GM18868 (cell line): ENCODE results near the gene EPB41L1.

Experiments used
- ATAC-seq: cut with Tn5 transposase; IDR thresholded peaks from one replicate; pipeline ENCODE4 v1.9.1; 2021; ENCODE audit warnings: mild to moderate bottlenecking, moderate library complexity; ENCODE audit not compliant: unreplicated experiment

Gene EPB41L1

GRCh38 chr20:36218380-36219064, 64.0 kb downstream of the EPB41L1 start:
- no peak for ATAC-seq

DNA sequence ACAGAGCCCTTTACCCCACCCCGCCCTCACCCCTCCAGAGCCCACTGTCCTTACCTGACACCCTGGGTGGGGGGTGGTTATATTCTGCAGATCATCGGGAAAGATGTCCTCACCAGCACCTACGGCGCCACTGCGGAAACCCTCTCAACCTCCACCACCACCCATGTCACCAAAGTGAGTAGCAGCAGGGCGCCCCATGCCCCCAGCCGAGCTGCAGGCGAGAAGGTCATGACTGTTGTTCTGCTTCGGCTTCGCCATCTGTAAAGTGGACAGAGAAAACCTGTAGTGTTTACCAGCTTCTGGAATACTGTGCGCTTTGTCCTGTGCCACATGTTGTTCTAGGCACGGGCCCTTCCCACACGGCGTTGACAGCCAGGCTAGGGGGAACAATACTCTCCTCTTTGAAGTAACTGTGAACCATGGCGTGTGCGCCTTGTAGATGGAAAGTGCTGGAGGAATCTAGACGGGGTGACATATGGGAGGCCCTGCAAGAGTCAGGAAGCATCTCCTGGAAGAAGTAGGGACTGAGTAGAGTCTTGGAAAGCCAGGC, 65.2 kb downstream of the EPB41L1 start:
- no peak for ATAC-seq

GRCh38 chr20:36225666-36226065, 71.1 kb downstream of the EPB41L1 start:
- no peak for ATAC-seq

- no peak for ATAC-seq
Measured at GRCh38 chr20:36228770-36229169, 74.2 kb downstream of the EPB41L1 start.

DNA sequence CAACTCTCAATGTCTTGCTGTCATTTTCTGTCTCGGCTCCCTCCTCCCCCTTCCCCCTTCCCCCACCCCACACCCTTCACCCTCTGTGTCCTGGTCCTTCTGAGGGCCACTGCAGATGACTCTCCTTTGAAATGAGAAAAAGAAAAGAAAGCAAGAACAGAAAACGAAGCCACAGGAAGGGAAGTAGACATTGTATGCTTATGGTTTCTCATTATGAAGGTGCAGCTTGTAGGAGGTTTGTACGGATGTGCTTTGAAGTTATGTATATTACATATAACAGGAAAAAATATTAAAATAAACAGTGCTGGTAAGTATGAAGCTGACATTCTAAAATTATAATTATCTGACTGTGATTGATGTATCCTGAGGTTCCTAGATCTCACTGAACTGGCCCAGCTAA, 75.5 kb downstream of the EPB41L1 start:
- ATAC-seq = no peak

DNA sequence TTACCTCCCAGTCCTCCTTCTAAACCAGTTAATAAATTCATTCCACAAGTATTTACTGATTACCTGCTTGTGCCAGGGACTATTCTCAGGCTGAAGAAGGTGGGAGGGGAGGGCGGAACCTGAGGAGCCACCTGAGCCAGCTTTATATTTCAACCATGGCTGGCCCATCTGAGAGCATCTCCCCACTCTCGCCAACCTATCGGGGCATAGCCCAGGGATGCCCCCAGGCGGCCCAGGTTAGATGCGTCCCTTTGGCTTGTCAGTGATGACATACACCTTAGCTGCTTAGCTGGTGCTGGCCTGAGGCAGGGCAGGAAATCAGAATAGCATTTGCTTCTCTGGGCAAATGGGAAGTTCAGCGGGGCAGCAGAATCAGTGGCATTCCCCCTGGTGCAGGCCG, 76.8 kb downstream of the EPB41L1 start:
- no peak for ATAC-seq

DNA sequence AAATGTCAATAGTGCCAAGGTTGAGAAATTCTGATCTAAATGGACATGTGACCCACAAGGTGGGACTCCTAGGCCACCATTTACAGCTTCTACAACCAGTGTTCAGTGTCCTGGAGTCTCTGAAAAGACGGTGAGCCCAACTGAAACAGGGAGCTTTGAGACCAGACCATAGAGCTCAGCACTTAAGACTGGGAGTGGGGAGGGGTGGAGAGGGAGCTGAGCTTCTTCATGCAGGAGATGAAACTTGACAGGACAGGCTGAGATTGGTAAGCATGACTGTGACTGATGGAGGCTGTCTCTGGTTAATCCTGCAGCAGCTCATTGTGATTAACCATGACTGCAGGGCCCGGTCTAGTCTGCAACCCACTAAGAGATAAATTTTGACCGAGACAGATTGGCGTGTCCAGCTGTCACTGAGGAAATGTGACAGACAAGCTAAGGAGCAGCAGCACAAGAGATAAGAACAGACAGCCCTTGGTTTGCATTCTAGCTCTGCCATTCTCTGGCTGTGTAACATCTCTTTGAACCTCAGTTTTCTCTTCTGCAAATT, 80.3 kb downstream of the EPB41L1 start:
- no peak for ATAC-seq

GRCh38 chr20:36235892-36236785, 81.6 kb downstream of the EPB41L1 start, which contains the start of gene AAR2:
Gene AAR2 (plus strand): TSS chr20:36236478. CDS start chr20:36239869, 3,391 bp downstream.
- ATAC-seq = peak; percentile 74

GRCh38 chr20:36236786-36237121, 82.2 kb downstream of the EPB41L1 start:
- ATAC-seq = no peak

- no peak for ATAC-seq
Measured at GRCh38 chr20:36237477-36237876, 82.9 kb downstream of the EPB41L1 start.

DNA sequence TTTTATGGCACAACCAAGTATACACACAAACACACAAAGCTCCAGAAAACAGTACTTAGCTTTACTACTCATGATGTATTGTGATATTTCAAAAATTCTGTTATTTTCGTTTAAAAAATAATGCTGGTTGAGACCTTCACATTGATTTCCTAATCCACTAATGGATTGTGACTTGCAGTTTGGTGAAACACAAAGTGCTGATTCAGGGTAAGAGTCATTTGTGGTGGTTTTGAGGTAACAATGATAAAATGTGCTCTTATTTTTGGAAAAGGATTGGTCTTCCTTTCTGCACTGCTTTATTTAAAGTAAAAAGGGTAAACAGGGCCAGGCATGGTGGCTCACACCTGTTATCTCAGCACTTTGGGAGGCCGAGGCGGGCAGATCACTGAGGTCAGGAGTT, 83.6 kb downstream of the EPB41L1 start:
- no peak for ATAC-seq

GRCh38 chr20:36238760-36239159, 84.2 kb downstream of the EPB41L1 start:
- ATAC-seq = no peak

GRCh38 chr20:36240076-36240475, 85.5 kb downstream of the EPB41L1 start:
- no peak for ATAC-seq

DNA sequence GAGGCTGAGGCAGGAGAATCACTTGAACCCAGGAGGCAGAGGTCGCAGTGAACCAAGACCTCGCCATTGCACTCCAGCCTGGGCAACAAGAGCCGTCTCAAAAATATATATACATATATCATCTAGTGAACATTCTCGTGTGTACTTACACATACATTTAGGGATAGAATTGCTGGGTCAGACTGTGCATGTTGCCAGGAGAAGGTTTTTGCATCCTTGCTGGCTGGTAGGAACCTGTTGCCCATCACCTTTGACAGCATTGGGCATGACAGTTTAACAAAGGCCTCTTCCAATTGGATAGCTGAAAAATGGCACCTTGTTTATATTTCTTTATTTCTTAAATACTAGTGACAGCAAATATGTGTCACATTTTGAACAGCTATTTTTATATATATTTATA, 87.1 kb downstream of the EPB41L1 start:
- no peak for ATAC-seq

DNA sequence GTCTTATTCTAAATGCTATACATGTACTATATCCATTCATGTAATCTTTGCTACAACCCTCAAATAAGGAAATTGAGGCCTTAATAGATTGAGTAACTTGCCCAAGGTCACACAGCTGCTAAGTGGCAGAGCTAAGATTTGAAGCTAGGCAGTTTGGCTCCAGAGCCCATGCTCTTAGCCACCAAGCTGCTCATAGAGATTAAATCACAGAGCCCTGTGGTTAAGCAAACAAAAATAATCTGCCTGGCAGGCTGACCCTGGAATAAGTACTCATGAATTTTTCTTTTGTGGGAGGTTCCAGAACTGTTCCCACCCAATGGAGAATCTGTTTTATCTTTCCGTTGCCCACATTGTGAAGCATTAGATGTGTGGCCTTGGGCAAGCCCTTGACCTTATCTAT, 89.2 kb downstream of the EPB41L1 start:
- ATAC-seq = no peak

- no peak for ATAC-seq
Measured at GRCh38 chr20:36246401-36246800, 91.9 kb downstream of the EPB41L1 start.

- no peak for ATAC-seq
Measured at GRCh38 chr20:36248836-36249235, 94.3 kb downstream of the EPB41L1 start.

GRCh38 chr20:36249450-36249849, 94.9 kb downstream of the EPB41L1 start:
- no peak for ATAC-seq

GRCh38 chr20:36251426-36251825, 96.9 kb downstream of the EPB41L1 start:
- ATAC-seq = no peak

- no peak for ATAC-seq
Measured at GRCh38 chr20:36252511-36252910, 98.0 kb downstream of the EPB41L1 start.

DNA sequence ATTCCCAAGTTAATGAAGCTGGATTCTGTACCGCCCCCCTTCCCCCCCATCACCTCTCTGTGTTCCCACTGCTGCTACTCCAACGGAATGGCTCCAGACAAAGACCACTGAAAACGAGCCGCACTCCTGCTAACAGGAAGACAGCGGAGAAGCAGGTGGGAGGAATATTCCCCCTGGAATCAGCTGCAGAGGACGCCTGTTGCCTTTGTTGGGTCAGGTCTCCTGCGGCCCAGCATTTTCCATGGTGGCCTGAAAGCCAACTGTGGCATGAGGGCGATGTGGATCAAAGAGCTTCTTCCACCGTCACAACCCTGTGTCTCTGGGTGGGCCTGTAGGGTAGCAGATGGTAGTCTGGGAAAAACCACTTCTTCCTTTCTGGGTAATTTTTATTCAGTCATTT, 98.5 kb downstream of the EPB41L1 start:
- ATAC-seq = no peak

DNA sequence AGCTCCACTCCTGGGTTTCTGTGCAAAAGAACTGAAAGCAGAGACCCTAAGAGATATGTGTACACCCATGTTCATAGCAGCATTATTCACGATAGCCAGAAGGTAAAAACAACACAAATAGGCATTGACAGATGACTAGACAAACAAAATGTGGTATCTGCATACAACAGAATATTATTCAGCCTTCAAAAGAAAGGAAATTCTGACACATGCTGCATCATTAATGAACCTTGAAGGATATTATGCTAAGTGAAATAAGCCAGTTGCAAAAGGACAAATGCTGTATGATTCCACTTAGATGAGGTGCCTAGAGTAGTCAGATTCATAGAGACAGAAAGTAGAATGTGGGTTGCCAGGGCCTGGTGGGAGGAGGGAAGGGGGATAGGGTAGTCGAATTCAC, 99.5 kb downstream of the EPB41L1 start:
- no peak for ATAC-seq
